GM12878 (cell line): ENCODE results near the gene MICALL1. TPM values are rescaled to one million over a fixed set of nuclear protein-coding genes. Genes with fewer than 3 reads are reported as not detected.

ENCODE experiments used
- ATAC-seq: fragments of 200-7000 bp; cut with Tn5 transposase; 3 replicates; pipeline ENCODE4 v1.9.1; 2020; ENCODE audit warnings: mild to moderate bottlenecking, moderate library complexity
- BruUV-seq: library from RNA; stranded (reverse); fragments of 400-500 nt; replicated peaks from 2 replicates; lab custom pipeline; 2021; lab: Mats Ljungman, UMichigan
- CTCF ChIA-PET: fragments of 300-600 bp; sonication (Branson Sonifier 250); formaldehyde crosslinking; extraction: SDS; loops from one replicate; lab custom pipeline; 2021; ENCODE audit warnings: inconsistent platforms; lab: Yijun Ruan, JAX
- POLR2A ChIA-PET: fragments of 350-600 bp; formaldehyde crosslinking; extraction: SDS; loops from one replicate; lab custom pipeline; 2021; ENCODE audit warnings: inconsistent platforms; lab: Charles Lee
- RAD21 ChIA-PET: fragments of 300-600 bp; sonication (Branson Sonifier 250); formaldehyde crosslinking; loops from one replicate; lab custom pipeline; 2023; ENCODE audit warnings: antibody characterized with exemption; ENCODE audit not compliant: unreplicated experiment; lab: Charles Lee
- SMC1A ChIA-PET: fragments of 300-600 bp; sonication (Branson Sonifier 250); formaldehyde crosslinking; loops from one replicate; lab custom pipeline; 2023; ENCODE audit not compliant: unreplicated experiment, uncharacterized antibody; lab: Charles Lee
- DNase-seq: peaks from one replicate; pipeline ENCODE4 v3.0.0-alpha.2; 2011; ENCODE audit warnings: low read depth, low spot score
- FAIRE-seq: peaks from 3 replicates; lab custom pipeline; 2011; peaks lifted over from hg19 to GRCh38; lab: Jason Lieb, UNC
- H2AFZ ChIP-seq: 2 replicates; pipeline ENCODE4 v1.6.0; 2011; ENCODE audit warnings: low read depth, low read length, control low read depth; ENCODE audit not compliant: control insufficient read depth
- H3K27ac ChIP-seq: 2 replicates; pipeline ENCODE4 v1.5.1; 2011; ENCODE audit warnings: control low read depth; ENCODE audit not compliant: control insufficient read depth, insufficient read depth
- H3K27me3 ChIP-seq, 2 experiments: replicated peaks in 1 of 2; 2 replicates each; pipeline versions ENCODE4 v1.6.0 to v1.6.1; 2011; ENCODE audit warnings: low read length in 1 of 2; ENCODE audit not compliant: control insufficient read depth in 2 of 2, insufficient read depth in 2 of 2
- H3K36me3 ChIP-seq, 2 experiments: 2 replicates each; pipeline ENCODE4 v1.5.1; 2011; ENCODE audit warnings: low read length in 1 of 2; ENCODE audit not compliant: control insufficient read depth in 2 of 2, insufficient read depth in 2 of 2
- H3K4me1 ChIP-seq: 2 replicates; pipeline ENCODE4 v1.6.1; 2011; ENCODE audit warnings: mild to moderate bottlenecking, low read length, moderate library complexity, mixed read lengths; ENCODE audit not compliant: control insufficient read depth, insufficient read depth
- H3K4me2 ChIP-seq: 2 replicates; pipeline ENCODE4 v1.6.0; 2011; ENCODE audit warnings: control low read depth; ENCODE audit not compliant: control insufficient read depth, insufficient read depth
- H3K4me3 ChIP-seq: fragments of 200-600 bp; sonication (generic); 2 replicates; pipeline ENCODE4 v1.5.1; 2016
- H3K79me2 ChIP-seq: 2 replicates; pipeline ENCODE4 v1.6.0; 2011; ENCODE audit warnings: low read length; ENCODE audit not compliant: control insufficient read depth, insufficient read depth
- H3K9ac ChIP-seq: 2 replicates; pipeline ENCODE4 v1.8.0; 2011; ENCODE audit warnings: low read length, control low read depth, mixed read lengths; ENCODE audit not compliant: control insufficient read depth, insufficient read depth
- H3K9me3 ChIP-seq: replicated peaks from 3 replicates; pipeline ENCODE4 v1.5.1; 2011; ENCODE audit warnings: mild to moderate bottlenecking, low read length; ENCODE audit not compliant: control insufficient read depth, insufficient read depth
- H4K20me1 ChIP-seq: 2 replicates; pipeline ENCODE4 v1.6.0; 2011; ENCODE audit not compliant: control insufficient read depth, insufficient read depth
- BCL11A ChIP-seq: IDR thresholded peaks from 2 replicates; pipeline ENCODE4 v1.6.1; 2011; ENCODE audit warnings: low read depth, low read length
- CREB1 ChIP-seq: IDR thresholded peaks from 2 replicates; pipeline ENCODE4 v1.6.1; 2012; ENCODE audit warnings: low read depth, mild to moderate bottlenecking, inconsistent platforms
- HDGF ChIP-seq: fragments of 450-650 bp; IDR thresholded peaks from 2 replicates; pipeline ENCODE4 v1.6.1; 2016; ENCODE audit warnings: antibody characterized with exemption
- NFIC ChIP-seq: IDR thresholded peaks from 2 replicates; pipeline ENCODE4 v1.6.1; 2012; ENCODE audit warnings: low read depth, mild to moderate bottlenecking, inconsistent platforms, low read length, moderate library complexity
- NR2C1 ChIP-seq: fragments of 450-650 bp; IDR thresholded peaks from 2 replicates; pipeline ENCODE4 v1.6.1; 2017; ENCODE audit warnings: antibody characterized with exemption, mild to moderate bottlenecking, moderate library complexity
- SMARCA5 ChIP-seq: fragments of 450-650 bp; IDR thresholded peaks from 2 replicates; pipeline ENCODE4 v1.6.1; 2017; ENCODE audit warnings: mild to moderate bottlenecking
- WRNIP1 ChIP-seq: IDR thresholded peaks from 2 replicates; pipeline ENCODE4 v1.6.1; 2011; ENCODE audit warnings: low read depth, low read length, improper control_type of control experiment, borderline replicate concordance
- YBX1 ChIP-seq: fragments of 450-650 bp; IDR thresholded peaks from 2 replicates; pipeline ENCODE4 v1.6.1; 2016; ENCODE audit warnings: antibody characterized with exemption
- ZNF274 ChIP-seq: IDR thresholded peaks from one replicate; pipeline ENCODE4 v1.8.0; 2011; ENCODE audit not compliant: insufficient read length, insufficient read depth
- WGBS: methylation state at CpG from one replicate; pipeline ENCODE4 v1.1.6; 2016; ENCODE audit warnings: low lambda C conversion rate; ENCODE audit not compliant: insufficient replicate concordance, insufficient coverage; ENCODE audit errors: missing lambda C conversion rate; 5-methylcytosine and 5-hydroxymethylcytosine counted together
- in situ Hi-C: fragments of 300-500 bp; cut with MboI; formaldehyde crosslinking; loops from 9 replicates; pipeline ENCODE4 v1.14.3; 2018; ENCODE audit warnings: mixed read lengths
- intact Hi-C: fragments of 100-400 bp; cut with micrococcal nuclease; formaldehyde crosslinking; loops from one replicate; pipeline ENCODE4 v1.14.2; 2022; ENCODE audit not compliant: unreplicated experiment
- polyA plus RNA-seq, 11 experiments: library from polyadenylated mRNA; depleted of rRNA in 4 of 11; unstranded in 6 of 11; stranded (reverse) in 5 of 11; fragments of >200 nt; fragmentation: Nextera tagmentation in 4 of 11; fragmentation: Illumina TruSeq in 1 of 11; extraction: Ambion mirVana in 4 of 11; extraction: Trizol in 1 of 11; gene quantifications; 1 replicate in 1 of 11; 2 replicates in 10 of 11; pipeline versions ENCODE4 v1.2.1 to v1.2.3, GENCODE V29; 2011 to 2016; ENCODE audit warnings: inconsistent platforms in 2 of 11, missing spikeins in 2 of 11, low read depth in 1 of 11
- total RNA-seq, 4 experiments: library from RNA; depleted of rRNA in 3 of 4; stranded (reverse); fragments of >200 nt in 3 of 4; fragmentation: Illumina TruSeq in 1 of 4; extraction: Trizol in 1 of 4; gene quantifications; 2 replicates each; pipeline versions ENCODE4 v1.2.1 to v1.2.3, GENCODE V29; 2013 to 2021
- TF ChIP-seq, protein P1 (sequence below): fragments of 450-650 bp; IDR thresholded peaks from 2 replicates; pipeline ENCODE4 v1.6.1; 2018; ENCODE audit warnings: mild to moderate bottlenecking, low read depth, moderate library complexity; ENCODE audit not compliant: partially characterized antibody
- TF ChIP-seq, protein P2 (sequence below): IDR thresholded peaks from 2 replicates; pipeline ENCODE4 v1.6.1; 2012; ENCODE audit warnings: improper control_type of control experiment, low read depth, low read length; ENCODE audit not compliant: insufficient replicate concordance
- TF ChIP-seq, protein P3 (sequence below): fragments of 450-650 bp; IDR thresholded peaks from 2 replicates; pipeline ENCODE4 v1.6.1; 2017; ENCODE audit warnings: antibody characterized with exemption, mild to moderate bottlenecking, moderate library complexity

Gene MICALL1
- total and polyA plus RNA-seq, 10 of the 15 experiments (the other 5 are each of a cell fraction or from before 2014, with no cell fraction given), result 0.72 to 30.7 (median 7.8) TPM

DNA sequence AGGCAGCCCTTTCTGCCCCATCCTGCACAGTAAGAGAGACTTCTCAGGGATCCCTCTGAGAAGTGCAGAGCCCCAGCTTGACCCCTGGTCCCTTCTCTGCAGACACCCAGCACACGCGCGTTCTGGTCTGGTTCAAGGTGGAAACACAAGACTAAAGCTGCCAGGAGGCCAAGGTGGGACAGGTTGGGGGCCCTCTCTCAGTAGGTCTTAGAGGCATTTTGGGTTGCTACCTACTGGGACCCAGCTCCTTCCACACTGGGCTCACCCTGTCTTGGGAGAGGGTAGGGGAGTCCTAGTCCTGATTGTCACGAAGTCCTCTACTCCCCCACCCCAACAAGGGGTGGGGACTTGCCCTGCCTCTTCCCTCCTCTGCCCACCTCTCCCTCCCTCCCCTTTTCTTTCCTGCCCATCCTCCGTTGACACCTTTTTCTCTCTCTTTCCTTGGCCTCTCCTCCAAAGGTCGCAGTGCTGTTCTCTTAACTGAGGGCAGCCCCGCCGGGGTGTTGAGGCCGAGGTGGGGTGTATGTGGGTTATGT, 79.0 kb downstream of the MICALL1 start:
- ATAC-seq, result no peak
- Histone ChIP-seq H3K27me3 (no peaks in the 10 kb centered on the region), H2AFZ (no peak overlapping the region), H3K9ac (no peak overlapping the region), H3K79me2 (no peaks in the 10 kb centered on the region), H3K4me1 (no peaks in the 10 kb centered on the region), H3K4me2 (no peak overlapping the region), H3K27ac (no peak overlapping the region), H4K20me1 (no peaks in the 10 kb centered on the region), H3K4me3 (no peak overlapping the region), H3K36me3 (no peaks in the 10 kb centered on the region; a peak in 1 of 4 replicates), H3K9me3 (no peaks in the 10 kb centered on the region)
- SMC1A ChIA-PET, result no interaction called here
- POLR2A ChIA-PET, result no interaction called here
- intact Hi-C loops, result no loop called here
- DNase-seq, result no peak
- CTCF ChIA-PET, result no interaction called here
- 75% methylated on average over 9 of the region's 9 CpGs for WGBS
- BruUV-seq, result no TSS peak
- in situ Hi-C loops, result no loop called here
- RAD21 ChIA-PET, result interaction anchor here (0.6 kb wide), 1 partner anchor 30 kb away, joined by 3 read pairs; no protein-coding TSS in a partner anchor
- no peak for FAIRE-seq
- no peak for TF ChIP-seq NR2C1
- TF ChIP-seq WRNIP1, result no peak
- no peak for TF ChIP-seq CREB1
- TF ChIP-seq NFIC, result no peak
- no peak for TF ChIP-seq ZNF274
- no peak for TF ChIP-seq HDGF
- no peak for TF ChIP-seq SMARCA5
- TF ChIP-seq, protein P1, sequence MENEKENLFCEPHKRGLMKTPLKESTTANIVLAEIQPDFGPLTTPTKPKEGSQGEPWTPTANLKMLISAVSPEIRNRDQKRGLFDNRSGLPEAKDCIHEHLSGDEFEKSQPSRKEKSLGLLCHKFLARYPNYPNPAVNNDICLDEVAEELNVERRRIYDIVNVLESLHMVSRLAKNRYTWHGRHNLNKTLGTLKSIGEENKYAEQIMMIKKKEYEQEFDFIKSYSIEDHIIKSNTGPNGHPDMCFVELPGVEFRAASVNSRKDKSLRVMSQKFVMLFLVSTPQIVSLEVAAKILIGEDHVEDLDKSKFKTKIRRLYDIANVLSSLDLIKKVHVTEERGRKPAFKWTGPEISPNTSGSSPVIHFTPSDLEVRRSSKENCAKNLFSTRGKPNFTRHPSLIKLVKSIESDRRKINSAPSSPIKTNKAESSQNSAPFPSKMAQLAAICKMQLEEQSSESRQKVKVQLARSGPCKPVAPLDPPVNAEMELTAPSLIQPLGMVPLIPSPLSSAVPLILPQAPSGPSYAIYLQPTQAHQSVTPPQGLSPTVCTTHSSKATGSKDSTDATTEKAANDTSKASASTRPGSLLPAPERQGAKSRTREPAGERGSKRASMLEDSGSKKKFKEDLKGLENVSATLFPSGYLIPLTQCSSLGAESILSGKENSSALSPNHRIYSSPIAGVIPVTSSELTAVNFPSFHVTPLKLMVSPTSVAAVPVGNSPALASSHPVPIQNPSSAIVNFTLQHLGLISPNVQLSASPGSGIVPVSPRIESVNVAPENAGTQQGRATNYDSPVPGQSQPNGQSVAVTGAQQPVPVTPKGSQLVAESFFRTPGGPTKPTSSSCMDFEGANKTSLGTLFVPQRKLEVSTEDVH, result no peak
- TF ChIP-seq, protein P2, sequence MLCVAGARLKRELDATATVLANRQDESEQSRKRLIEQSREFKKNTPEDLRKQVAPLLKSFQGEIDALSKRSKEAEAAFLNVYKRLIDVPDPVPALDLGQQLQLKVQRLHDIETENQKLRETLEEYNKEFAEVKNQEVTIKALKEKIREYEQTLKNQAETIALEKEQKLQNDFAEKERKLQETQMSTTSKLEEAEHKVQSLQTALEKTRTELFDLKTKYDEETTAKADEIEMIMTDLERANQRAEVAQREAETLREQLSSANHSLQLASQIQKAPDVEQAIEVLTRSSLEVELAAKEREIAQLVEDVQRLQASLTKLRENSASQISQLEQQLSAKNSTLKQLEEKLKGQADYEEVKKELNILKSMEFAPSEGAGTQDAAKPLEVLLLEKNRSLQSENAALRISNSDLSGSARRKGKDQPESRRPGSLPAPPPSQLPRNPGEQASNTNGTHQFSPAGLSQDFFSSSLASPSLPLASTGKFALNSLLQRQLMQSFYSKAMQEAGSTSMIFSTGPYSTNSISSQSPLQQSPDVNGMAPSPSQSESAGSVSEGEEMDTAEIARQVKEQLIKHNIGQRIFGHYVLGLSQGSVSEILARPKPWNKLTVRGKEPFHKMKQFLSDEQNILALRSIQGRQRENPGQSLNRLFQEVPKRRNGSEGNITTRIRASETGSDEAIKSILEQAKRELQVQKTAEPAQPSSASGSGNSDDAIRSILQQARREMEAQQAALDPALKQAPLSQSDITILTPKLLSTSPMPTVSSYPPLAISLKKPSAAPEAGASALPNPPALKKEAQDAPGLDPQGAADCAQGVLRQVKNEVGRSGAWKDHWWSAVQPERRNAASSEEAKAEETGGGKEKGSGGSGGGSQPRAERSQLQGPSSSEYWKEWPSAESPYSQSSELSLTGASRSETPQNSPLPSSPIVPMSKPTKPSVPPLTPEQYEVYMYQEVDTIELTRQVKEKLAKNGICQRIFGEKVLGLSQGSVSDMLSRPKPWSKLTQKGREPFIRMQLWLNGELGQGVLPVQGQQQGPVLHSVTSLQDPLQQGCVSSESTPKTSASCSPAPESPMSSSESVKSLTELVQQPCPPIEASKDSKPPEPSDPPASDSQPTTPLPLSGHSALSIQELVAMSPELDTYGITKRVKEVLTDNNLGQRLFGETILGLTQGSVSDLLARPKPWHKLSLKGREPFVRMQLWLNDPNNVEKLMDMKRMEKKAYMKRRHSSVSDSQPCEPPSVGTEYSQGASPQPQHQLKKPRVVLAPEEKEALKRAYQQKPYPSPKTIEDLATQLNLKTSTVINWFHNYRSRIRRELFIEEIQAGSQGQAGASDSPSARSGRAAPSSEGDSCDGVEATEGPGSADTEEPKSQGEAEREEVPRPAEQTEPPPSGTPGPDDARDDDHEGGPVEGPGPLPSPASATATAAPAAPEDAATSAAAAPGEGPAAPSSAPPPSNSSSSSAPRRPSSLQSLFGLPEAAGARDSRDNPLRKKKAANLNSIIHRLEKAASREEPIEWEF, result no peak
- TF ChIP-seq BCL11A, result no peak
- TF ChIP-seq, protein P3, sequence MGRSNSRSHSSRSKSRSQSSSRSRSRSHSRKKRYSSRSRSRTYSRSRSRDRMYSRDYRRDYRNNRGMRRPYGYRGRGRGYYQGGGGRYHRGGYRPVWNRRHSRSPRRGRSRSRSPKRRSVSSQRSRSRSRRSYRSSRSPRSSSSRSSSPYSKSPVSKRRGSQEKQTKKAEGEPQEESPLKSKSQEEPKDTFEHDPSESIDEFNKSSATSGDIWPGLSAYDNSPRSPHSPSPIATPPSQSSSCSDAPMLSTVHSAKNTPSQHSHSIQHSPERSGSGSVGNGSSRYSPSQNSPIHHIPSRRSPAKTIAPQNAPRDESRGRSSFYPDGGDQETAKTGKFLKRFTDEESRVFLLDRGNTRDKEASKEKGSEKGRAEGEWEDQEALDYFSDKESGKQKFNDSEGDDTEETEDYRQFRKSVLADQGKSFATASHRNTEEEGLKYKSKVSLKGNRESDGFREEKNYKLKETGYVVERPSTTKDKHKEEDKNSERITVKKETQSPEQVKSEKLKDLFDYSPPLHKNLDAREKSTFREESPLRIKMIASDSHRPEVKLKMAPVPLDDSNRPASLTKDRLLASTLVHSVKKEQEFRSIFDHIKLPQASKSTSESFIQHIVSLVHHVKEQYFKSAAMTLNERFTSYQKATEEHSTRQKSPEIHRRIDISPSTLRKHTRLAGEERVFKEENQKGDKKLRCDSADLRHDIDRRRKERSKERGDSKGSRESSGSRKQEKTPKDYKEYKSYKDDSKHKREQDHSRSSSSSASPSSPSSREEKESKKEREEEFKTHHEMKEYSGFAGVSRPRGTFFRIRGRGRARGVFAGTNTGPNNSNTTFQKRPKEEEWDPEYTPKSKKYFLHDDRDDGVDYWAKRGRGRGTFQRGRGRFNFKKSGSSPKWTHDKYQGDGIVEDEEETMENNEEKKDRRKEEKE, result no peak
- TF ChIP-seq YBX1, result no peak
